GM12873 (cell line): Measurements from ENCODE around the gene ATP5F1B.

Experiments used
- TF ChIP-seq, protein P1 (sequence below): IDR thresholded peaks from 2 replicates; pipeline ENCODE4 v1.5.1; 2012; ENCODE audit warnings: low read depth, mild to moderate bottlenecking, moderate library complexity, low read length, control low read depth; ENCODE audit not compliant: insufficient read depth; ENCODE audit errors: missing control alignments

Gene ATP5F1B

DNA sequence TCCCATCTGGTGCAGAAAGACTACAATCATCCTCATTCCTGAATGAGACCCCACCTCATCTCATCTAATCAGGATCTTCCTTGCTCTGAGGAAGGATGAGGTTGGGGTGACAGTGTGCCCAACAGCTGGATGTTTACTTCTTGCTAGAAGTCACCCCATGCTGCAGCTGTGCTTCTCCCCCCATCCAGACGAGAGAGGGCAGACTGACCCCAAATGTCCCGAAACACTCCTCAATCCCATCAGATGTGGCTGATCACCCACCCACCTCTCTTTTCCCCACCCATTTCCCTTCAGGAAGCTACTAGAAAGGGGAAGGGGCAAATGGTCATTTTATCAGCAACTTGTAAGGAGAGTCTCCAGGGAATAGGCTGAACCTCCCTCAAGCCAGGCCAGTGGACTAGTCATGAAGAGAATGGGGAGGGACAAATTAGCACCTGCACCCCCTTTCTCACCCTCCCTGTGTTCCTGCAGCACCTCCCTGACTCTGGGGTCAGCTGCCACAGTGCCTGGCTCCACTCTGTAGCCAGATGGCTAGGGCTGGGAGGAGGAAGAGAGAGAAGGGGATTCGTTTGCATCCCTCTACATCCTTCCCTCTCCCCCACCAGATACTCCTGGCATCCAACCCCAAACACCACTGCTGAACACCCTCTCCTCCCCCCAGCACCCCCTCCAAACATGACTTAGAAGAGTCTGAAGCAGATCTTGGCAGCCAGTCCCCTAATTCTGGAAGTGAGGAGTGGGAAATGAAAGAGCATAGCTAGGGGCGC lies 12.9 kb downstream of the ATP5F1B start:
- TF ChIP-seq, protein P1, sequence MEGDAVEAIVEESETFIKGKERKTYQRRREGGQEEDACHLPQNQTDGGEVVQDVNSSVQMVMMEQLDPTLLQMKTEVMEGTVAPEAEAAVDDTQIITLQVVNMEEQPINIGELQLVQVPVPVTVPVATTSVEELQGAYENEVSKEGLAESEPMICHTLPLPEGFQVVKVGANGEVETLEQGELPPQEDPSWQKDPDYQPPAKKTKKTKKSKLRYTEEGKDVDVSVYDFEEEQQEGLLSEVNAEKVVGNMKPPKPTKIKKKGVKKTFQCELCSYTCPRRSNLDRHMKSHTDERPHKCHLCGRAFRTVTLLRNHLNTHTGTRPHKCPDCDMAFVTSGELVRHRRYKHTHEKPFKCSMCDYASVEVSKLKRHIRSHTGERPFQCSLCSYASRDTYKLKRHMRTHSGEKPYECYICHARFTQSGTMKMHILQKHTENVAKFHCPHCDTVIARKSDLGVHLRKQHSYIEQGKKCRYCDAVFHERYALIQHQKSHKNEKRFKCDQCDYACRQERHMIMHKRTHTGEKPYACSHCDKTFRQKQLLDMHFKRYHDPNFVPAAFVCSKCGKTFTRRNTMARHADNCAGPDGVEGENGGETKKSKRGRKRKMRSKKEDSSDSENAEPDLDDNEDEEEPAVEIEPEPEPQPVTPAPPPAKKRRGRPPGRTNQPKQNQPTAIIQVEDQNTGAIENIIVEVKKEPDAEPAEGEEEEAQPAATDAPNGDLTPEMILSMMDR = no peak

- TF ChIP-seq, protein P1 = no peak
These were observed 13.7 kb downstream of the ATP5F1B start for GRCh38 chr12:56631790-56632700.

DNA sequence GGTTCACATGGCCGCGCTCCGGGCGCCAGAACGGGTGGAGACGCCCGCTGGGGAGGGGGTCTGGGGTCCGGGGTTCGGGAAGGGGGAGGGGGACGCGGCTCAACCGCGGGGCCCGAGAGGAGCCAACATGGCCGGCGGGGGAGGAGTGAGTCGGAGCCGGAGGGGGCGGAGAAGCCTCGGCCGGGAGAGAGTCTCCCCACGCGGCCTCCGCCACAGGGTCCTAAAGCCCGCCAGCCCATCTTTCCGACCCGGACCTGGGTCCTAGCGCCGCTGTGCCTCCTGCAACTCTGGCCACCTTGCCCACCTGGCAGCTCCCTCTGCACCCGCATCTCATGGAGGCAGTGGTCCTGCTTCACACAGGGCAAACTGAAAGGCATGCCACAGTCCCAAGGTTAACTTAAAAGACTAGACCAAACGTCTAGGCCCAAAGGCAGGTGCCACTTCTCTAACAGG lies 15.6 kb downstream of the ATP5F1B start, which contains the start of gene BAZ2A:
Gene BAZ2A, minus strand, starts transcription at position 147 of the 453 bp plus-strand sequence. CDS start 12,796 bp downstream, outside the sequence.
- TF ChIP-seq, protein P1 = no peak

- TF ChIP-seq, protein P1 = no peak
These were observed 16.2 kb downstream of the ATP5F1B start for GRCh38 chr12:56629459-56630179.

DNA sequence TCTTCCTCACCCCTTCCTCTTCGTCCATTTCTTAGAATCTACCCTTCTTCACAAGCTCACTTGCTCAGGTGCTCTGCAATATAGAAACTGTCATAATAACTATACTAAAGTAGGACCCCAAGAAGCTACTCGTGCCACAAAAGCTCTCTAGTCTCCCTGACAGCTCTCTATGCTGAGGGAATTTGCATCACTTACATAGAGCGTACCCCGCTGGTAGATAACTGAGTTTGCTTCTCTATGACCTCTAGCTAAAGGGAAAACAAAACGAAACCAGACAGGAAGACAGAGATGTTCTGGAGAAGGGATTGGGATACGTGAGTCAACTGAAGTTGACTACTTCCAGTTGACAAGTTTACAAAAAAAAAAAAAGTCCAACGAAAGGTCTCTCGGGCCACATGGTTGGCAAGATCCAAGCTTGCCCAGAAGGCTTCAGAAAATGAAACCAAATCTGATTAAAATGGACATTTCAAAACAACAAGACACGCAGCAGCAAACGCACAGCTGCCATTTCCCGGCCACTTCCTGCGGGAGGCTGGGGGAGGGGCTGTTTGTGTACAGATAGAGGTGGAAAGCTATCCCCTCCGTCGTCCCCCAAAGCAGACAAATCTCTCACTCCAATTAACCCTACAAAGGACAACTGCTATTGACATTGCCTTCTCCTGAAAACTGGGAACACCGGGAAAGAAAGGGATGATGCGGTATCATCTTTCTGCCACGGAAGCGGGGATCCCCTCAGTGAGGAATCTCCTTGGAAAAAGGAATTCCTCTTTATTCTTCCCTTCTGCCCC lies 16.9 kb downstream of the ATP5F1B start:
- TF ChIP-seq, protein P1 = no peak

DNA sequence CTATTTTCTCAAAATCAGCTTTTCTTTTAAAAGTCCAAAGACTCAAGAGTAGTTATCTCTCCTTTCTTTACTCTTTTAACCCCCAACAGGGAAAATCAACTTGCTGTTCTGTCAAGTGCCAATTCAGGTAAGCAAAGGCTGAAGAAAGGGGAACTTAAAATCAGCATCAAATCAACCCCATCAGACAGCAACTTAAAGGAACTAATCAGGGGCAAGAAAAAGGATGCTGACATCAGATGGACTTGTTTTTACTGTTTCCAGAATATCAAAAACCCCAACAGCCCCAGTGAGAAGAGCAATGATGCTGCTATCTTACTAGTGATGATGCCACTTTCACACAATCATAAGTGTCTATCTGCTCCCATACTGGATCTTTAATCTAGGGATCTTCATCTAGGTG lies 19.1 kb downstream of the ATP5F1B start:
- TF ChIP-seq, protein P1 = no peak
